Lung (tissue), 12 donors: ENCODE results near the gene OGFRL1. TPM values are rescaled to one million over a fixed set of nuclear protein-coding genes. Genes with fewer than 3 reads are reported as not detected.
A peak's percentile ranks its signal among the peaks of the same experiment; 100 is the strongest.

Experiments
- ATAC-seq: fragments of 200-7000 bp; cut with Tn5 transposase; one replicate; pipeline ENCODE4 v1.9.1; 2020; ENCODE audit warnings: moderate number of reproducible peaks; ENCODE audit not compliant: insufficient read depth, low FRiP score
- DNase-seq, 3 donors: peaks; one replicate each; pipeline ENCODE4 v3.0.0-alpha.2; 2013 to 2017
- H3K27ac ChIP-seq, 2 donors: one replicate each; pipeline ENCODE4 v1.5.1; 2013; ENCODE audit warnings: mild to moderate bottlenecking in 2 of 2, moderate library complexity in 2 of 2, control low read depth in 1 of 2, inconsistent platforms in 1 of 2, low read depth in 1 of 2, low read length in 1 of 2
- H3K27me3 ChIP-seq, 3 donors: one replicate each; pipeline ENCODE4 v1.5.1; 2013; ENCODE audit warnings: low read length in 2 of 3; ENCODE audit not compliant: control insufficient read depth in 3 of 3, insufficient read depth in 3 of 3
- H3K36me3 ChIP-seq, 4 donors: one replicate each; pipeline ENCODE4 v1.5.1; 2013; ENCODE audit warnings: low read length in 4 of 4, mild to moderate bottlenecking in 1 of 4, moderate library complexity in 1 of 4; ENCODE audit not compliant: control insufficient read depth in 4 of 4, insufficient read depth in 4 of 4
- H3K4me1 ChIP-seq, 5 donors: one replicate each; pipeline ENCODE4 v1.5.1; 2013; ENCODE audit warnings: low read length in 5 of 5, mild to moderate bottlenecking in 2 of 5, moderate library complexity in 1 of 5; ENCODE audit not compliant: control insufficient read depth in 5 of 5, insufficient read depth in 5 of 5
- H3K4me3 ChIP-seq: one replicate; pipeline ENCODE4 v1.5.1; 2013; ENCODE audit warnings: mild to moderate bottlenecking, control low read depth, moderate library complexity
- H3K9ac ChIP-seq, 2 donors: one replicate each; pipeline ENCODE4 v1.5.1; 2013; ENCODE audit warnings: low read length in 2 of 2, control low read depth in 1 of 2; ENCODE audit not compliant: insufficient read depth in 1 of 2
- H3K9me3 ChIP-seq, 4 donors: one replicate each; pipeline ENCODE4 v1.5.1; 2013; ENCODE audit warnings: low read length in 3 of 4, mild to moderate bottlenecking in 1 of 4, moderate library complexity in 1 of 4; ENCODE audit not compliant: control insufficient read depth in 4 of 4, insufficient read depth in 3 of 4
- WGBS, 2 donors: extraction: QIAGEN DNeasy Blood & Tissue Kit; methylation state at CpG; one replicate each; pipeline ENCODE4 v1.1.7; 2013; 5-methylcytosine and 5-hydroxymethylcytosine counted together
- polyA plus RNA-seq, 2 donors: library from polyadenylated mRNA; stranded (reverse); fragments of 200-250 nt; gene quantifications; one replicate each; pipeline ENCODE4 v1.2.1, GENCODE V29; 2013
- total RNA-seq, 2 donors: library from RNA; depleted of rRNA in 1 of 2; stranded (reverse); fragments of >200 nt in 1 of 2; gene quantifications; one replicate each; pipeline ENCODE4 v1.2.1, GENCODE V29; 2014 to 2021
- TF ChIP-seq, protein P1 (sequence below): IDR thresholded peaks from 2 replicates; pipeline ENCODE4 v1.5.1; 2012; ENCODE audit warnings: mild to moderate bottlenecking; ENCODE audit errors: control extremely low read depth, extremely low read depth
- donor health status: control.
- donor health status: control.
- donor health status: Bipolar disorder and iron deficiency.
- donor health status: healthy.
- donor health status: DM: yes; HTN: yes; CAD: no.

Gene OGFRL1
- total and polyA plus RNA-seq, 4 donors = 6.7 to 24.0 (median 14.6) TPM

DNA sequence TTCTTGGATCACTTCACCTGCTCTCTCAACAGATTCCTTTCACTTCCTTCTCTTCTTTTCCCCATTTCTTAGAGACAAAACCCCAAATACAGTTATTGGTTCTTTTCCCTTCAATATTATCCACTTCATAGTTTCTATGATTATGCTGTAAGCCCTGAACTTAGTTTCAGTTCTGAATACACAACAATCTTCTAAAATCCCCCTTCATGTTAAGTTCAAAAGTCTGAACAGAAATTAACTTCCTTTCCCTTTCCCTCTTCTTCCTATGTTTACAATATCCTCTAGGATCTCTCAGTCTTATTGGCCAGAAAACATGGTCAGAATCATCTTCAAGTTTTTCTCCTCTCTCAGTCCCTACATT lies 57.7 kb downstream of the OGFRL1 start:
- H3K27me3 ChIP-seq = no peaks in the 10 kb centered on the region
- peaks cover 0 to 15% (median 14%) of the 10 kb centered on the region in 5 donors for H3K4me1 ChIP-seq
- no peak for DNase-seq
- peaks cover 0 to 4% (median 1%) of the 10 kb centered on the region in 4 donors for H3K36me3 ChIP-seq
- no peak overlapping the region for H3K27ac ChIP-seq
- TF ChIP-seq, protein P1, sequence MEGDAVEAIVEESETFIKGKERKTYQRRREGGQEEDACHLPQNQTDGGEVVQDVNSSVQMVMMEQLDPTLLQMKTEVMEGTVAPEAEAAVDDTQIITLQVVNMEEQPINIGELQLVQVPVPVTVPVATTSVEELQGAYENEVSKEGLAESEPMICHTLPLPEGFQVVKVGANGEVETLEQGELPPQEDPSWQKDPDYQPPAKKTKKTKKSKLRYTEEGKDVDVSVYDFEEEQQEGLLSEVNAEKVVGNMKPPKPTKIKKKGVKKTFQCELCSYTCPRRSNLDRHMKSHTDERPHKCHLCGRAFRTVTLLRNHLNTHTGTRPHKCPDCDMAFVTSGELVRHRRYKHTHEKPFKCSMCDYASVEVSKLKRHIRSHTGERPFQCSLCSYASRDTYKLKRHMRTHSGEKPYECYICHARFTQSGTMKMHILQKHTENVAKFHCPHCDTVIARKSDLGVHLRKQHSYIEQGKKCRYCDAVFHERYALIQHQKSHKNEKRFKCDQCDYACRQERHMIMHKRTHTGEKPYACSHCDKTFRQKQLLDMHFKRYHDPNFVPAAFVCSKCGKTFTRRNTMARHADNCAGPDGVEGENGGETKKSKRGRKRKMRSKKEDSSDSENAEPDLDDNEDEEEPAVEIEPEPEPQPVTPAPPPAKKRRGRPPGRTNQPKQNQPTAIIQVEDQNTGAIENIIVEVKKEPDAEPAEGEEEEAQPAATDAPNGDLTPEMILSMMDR = no peak
- no peak overlapping the region for H3K9ac ChIP-seq
- no peak overlapping the region for H3K4me3 ChIP-seq
- ATAC-seq = no peak
- H3K9me3 ChIP-seq = no peaks in the 10 kb centered on the region

DNA sequence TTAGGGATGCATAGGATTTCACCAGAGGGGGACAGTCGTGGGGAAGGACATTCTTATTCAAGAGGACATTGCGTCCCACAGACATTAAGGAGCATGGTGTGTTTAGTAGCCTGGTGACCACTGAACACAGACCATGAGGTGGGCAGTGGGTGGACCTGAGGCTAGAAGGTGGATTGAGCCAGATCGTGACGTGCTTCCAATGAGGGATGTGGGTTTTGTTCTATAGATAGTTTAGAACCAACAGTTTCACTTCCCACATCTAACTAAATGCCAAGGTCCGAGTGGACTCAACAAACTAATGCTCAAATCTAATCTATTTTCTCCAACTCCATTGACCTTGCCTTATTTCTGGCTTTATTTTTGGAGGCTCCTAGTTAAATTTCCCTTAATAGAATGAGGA lies 58.5 kb downstream of the OGFRL1 start:
- H3K4me3 ChIP-seq = no peak overlapping the region
- H3K9me3 ChIP-seq = no peaks in the 10 kb centered on the region
- ATAC-seq (no peak), DNase-seq (no peak)
- peaks cover 5 to 18% (median 14%) of the 10 kb centered on the region in 5 donors for H3K4me1 ChIP-seq
- no peak overlapping the region for H3K9ac ChIP-seq
- WGBS, 2 donors = 77 to 87% methylated on average over 5 of the region's 5 CpGs
- peaks cover 0 to 4% (median 1%) of the 10 kb centered on the region in 4 donors for H3K36me3 ChIP-seq
- no peaks in the 10 kb centered on the region for H3K27me3 ChIP-seq
- TF ChIP-seq, protein P1 = no peak
- no peak overlapping the region for H3K27ac ChIP-seq

DNA sequence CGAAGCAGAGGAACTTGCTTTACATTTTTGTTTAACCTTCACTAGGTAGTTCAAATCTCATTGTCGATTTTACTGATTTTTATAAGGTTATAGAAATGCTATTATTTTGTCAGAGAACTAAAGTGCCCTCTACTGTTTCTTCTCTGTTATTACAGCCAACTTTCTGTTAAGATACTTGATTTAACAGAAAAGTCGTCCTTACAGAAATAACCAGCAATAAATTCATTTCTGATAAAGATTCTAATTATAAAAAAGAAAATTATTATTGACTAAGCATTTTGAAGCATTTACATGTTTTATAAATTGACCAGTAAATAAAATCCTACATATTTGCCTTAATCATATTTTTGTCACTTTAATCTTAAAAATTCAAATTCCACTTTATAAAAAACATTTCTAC lies 60.8 kb downstream of the OGFRL1 start:
- ATAC-seq (no peak), DNase-seq (peak in 2 of 3 donors; percentile 50 to 63)
- H3K27ac ChIP-seq = no peak overlapping the region
- peaks cover 0 to 2% (median 0%) of the 10 kb centered on the region in 4 donors for H3K36me3 ChIP-seq
- TF ChIP-seq, protein P1 = peak; percentile 37
- no peaks in the 10 kb centered on the region for H3K27me3 ChIP-seq
- no peak overlapping the region for H3K9ac ChIP-seq
- H3K4me3 ChIP-seq = no peak overlapping the region
- H3K4me1 ChIP-seq = peaks cover 3 to 18% (median 9%) of the 10 kb centered on the region in 5 donors
- WGBS, 2 donors = 23 to 28% methylated on average over 3 of the region's 3 CpGs
- H3K9me3 ChIP-seq = no peaks in the 10 kb centered on the region

DNA sequence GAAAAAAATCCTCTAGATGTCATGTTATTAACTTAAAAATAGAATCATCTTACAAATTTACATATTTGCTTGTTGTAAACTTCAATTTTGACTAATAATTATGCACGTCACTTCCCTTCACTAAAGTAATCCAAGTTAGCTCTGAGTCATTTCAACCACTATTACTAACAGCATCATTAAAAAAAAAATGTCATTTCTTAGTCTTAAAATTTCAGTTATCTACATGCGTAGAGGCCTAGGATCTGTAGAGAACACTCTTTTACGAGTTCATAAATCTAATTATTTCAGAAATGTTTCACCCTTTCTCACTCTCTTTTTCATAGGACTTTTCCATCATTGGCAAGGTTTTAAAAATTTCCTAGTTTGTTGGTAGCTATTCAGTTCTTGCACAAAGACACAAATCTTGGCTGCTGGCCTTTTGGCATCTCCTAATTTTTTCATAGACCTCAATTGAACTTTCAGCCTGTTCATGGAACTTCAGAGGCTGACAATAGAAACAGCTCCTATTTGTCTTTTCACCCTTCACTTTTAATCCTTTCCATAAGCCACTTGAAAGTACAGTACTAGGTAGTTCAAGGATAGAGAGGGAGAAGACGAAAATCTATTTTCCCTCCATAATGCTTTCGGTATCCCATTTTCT lies 61.5 kb downstream of the OGFRL1 start:
- WGBS, 2 donors = 70 to 79% methylated on average over 5 of the region's 5 CpGs
- H3K27ac ChIP-seq = peak overlapping the region in 1 of 2 donors; percentile 74
- no peak overlapping the region for H3K9ac ChIP-seq
- TF ChIP-seq, protein P1 = no peak
- peak; percentile 57 for ATAC-seq
- H3K9me3 ChIP-seq = no peaks in the 10 kb centered on the region
- peaks cover 3 to 18% (median 11%) of the 10 kb centered on the region in 5 donors for H3K4me1 ChIP-seq
- no peak overlapping the region for H3K4me3 ChIP-seq
- peak; percentile 35 to 88 (median 79) for DNase-seq
- no peaks in the 10 kb centered on the region for H3K27me3 ChIP-seq
- H3K36me3 ChIP-seq = peaks cover 0 to 2% (median 0%) of the 10 kb centered on the region in 4 donors
